Stimulated activated naive CD8-positive, alpha-beta T cell treated with anti-CD3 and anti-CD28 coated beads, Interleukin-15, Interleukin-2, amounts not matched to agents 100 U/mL and 50 U/mL, for 24 hours (primary cell): ENCODE data around the gene PAXX.
A peak's percentile ranks its signal among the peaks of the same experiment; 100 is the strongest.
"Not testable (repeated sequence)": the region's sequence is repeated elsewhere in the genome, so short reads cannot be mapped to it uniquely, and the experiment has no call there.

ENCODE experiments used
- ATAC-seq: fragments of 150-1000 bp; cut with Tn5 transposase; one replicate; pipeline ENCODE4 v1.10.0; 2021
- DNase-seq: peaks from one replicate; pipeline ENCODE4 v3.0.0; 2021

Gene PAXX

GRCh38 chr9:137019891-137020683 lies 27.9 kb downstream of the PAXX start:
- no peak for ATAC-seq
- DNase-seq: no peak

GRCh38 chr9:137020771-137021567 lies 28.7 kb downstream of the PAXX start:
- ATAC-seq (no peak), DNase-seq (no peak)

GRCh38 chr9:137021568-137021978 lies 29.4 kb downstream of the PAXX start:
- no peak for ATAC-seq
- DNase-seq: no peak

- ATAC-seq (peak; percentile 78), DNase-seq (peak; percentile 81)
Observed at GRCh38 chr9:137021979-137022661, 29.9 kb downstream of the PAXX start.

DNA sequence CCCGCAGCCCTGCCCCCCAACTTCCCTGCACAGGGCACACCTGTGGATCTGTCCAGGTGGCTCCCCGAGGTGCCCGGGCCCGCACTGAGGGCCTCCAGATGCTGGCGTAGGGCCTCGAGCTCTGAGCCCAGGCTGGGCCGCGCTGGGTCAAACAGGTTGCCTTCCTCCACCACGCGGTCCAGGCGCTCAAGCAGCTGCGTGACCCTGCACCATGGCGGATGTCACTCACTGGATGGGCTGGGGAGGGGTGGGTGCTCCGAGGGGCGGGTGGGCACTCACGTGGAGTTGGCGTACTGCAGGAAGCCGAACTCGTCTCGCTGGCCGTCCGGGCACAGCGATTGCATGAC lies 30.4 kb downstream of the PAXX start:
- ATAC-seq (no peak), DNase-seq (no peak)

DNA sequence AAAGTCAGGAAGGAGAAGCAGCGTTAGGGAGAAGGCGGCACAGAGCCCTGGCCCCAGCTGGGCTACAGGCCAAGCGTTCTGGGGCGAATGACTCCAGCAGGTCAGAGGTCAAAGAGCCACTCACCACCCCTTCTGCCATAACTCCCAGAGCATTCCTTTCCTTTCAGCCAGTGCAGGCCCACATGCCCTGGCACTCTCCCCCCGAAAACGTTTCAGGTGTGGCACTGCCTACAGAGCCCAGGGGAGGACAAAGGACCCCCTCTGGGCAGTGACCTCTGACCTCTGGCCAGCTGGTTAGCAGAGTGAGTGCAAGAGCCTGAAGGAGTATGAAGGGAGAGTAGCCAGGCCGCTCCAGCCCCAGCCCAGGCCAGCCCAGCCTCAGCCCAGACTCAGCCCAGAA lies 30.9 kb downstream of the PAXX start:
- no peak for ATAC-seq
- no peak for DNase-seq

DNA sequence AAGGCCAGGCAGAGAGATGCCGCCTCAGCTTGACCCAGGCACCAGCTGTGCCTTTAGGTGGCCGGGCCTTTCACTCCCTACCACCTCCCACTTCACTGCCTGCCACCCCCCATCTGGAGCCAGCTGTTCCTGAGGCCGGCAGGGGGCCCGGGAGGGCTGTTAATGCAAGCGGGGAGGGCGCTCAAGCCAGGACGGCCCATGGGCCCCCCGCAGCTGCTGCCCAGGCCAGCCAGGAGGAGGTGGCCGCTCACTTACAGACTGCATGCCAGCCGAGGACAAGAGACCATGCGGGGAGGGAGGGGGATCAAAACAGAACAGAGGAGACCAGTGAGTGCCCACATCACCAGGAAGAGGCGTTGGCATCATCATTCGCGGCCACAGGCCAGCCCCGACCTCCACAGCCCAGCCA lies 31.4 kb downstream of the PAXX start:
- no peak for DNase-seq
- ATAC-seq: no peak

DNA sequence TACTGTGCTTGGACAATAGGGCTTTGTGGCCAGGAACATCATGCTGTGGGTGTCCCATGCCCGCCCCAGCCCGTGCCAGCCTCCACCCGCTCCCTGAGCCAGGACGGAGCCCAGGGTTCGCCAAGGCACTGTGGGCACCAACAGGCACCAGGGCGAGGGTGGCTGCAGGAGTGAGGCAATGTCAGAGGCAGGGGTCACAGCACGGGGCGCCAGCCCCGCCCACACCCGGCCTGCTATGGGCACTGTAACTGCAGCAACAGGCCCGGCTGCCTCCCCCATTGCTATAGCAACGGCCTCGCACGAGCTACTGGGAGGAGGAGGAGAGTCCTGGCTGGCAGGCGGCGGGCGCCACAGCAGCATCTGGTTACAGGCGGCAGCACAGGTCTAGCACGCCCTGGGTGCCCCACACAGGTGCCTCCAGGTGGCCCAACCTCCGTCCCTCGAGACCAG lies 33.3 kb downstream of the PAXX start:
- ATAC-seq: no peak
- no peak for DNase-seq

DNA sequence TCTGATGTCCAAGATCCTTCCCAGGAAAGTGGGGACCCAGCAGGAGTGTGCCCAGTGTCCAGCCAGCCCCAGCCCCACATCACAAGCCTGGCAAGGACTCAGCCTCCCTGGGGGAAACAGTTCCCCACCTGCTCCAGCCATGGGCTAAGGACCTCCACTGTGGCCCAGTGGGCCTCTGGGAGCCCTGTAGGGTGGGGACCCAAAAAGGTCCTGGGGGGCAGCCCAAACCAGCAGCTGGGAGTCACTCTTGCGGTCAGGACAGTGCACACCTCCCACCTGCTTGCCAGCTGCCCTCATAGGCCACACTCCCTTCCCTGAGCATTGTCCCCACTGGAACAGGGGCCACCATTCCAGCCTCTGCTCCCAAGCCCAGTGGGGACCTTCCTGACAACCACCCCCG lies 34.2 kb downstream of the PAXX start:
- ATAC-seq: no peak
- no peak for DNase-seq

- no peak for ATAC-seq
- DNase-seq: no peak
Observed at GRCh38 chr9:137026828-137027227, 34.6 kb downstream of the PAXX start.

DNA sequence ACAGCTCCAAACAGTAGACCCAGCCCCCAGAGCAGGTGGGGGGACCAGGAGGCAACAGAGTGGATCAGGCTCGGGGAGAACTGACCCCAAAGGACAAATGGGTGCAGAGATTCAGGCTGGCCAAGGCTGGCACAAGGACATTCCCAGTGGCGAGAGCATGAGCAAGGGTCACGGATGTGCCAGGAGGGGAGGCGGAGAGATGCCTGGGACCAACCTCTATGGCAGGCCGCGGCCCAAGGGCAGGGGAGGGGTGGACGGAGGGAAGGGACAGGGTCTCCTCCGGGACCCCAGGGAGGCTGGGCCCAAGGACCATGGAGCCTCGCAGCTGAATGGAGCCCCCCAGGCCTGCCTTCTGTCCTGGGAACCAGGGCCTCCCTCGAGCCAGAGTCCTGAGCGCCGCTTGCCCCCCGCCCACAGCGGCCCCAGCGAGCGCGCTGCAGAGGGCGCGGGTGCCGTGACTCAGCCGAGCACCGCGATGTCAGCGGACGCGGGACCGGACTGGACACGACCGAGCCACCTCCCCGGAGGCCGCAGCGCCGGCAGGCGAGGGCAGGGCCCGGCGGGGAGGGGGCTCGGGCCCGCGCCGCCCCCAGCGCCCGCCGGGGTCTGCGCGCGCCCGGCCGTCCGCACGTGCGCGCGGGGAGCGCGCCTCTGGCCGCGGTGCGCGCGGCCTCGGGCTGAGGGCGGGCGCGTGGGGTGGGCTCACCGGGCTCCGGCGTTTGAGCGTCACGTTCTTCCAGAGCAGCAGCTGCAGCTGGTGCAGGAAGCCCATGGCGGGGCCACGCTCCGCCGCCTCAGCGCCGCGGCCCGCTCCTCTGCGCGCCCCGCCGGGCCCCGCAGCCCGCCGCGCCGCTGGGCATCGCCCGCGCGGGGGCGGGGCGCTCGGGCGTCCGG lies 35.4 kb downstream of the PAXX start, which contains the start of gene ABCA2:
TSS of gene ABCA2 (minus strand) at position 869 of the 894 bp plus-strand sequence. CDS start at position 772, 97 bp downstream.
- no peak for DNase-seq
- ATAC-seq: no peak

- peak; percentile 76 for DNase-seq
- ATAC-seq: peak; percentile 35
Observed at GRCh38 chr9:137028263-137029057, 36.2 kb downstream of the PAXX start.

DNA sequence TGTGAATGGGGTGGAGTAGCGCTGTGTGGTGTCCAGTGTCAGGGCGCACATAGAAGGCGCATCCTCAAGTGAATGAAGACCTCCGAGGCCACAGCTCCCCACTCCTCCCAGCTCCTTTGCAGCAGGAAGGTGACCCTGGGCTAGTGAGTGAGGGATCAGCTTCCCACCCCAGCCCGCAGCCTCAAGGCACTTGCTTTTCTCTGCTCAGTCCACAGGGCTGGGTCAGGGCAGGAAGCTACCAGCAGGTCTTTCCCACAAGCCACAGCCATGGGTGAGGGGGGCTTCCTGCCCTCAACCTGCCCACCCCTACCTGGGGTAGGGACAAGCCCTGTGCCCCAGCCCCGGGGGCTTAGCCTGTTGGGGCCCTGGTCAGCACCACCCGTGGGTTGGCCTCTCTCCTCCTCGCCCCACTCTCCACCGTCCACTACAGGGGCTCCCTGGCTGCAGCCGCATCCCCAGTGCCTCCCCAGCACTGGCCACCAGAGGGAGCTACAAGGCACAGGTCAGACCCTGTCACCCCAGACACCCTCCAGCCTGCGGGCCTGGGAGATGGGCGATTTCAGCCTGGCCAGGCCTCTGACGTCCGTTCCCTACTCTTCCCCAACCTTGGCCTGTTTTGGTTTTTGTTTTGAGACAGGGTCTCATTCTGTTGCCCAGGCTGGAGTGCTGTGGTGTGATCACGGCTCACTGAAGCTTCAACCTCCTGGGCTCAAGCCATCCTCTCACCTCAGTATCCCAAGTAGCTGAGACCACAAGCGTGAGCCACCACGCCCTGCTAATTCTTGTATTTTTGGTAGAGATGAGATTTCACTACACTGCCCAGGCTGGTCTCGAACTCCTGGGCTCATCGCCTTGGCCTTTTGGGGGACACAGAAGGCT lies 37.1 kb downstream of the PAXX start:
- peak; percentile 53 for ATAC-seq

DNA sequence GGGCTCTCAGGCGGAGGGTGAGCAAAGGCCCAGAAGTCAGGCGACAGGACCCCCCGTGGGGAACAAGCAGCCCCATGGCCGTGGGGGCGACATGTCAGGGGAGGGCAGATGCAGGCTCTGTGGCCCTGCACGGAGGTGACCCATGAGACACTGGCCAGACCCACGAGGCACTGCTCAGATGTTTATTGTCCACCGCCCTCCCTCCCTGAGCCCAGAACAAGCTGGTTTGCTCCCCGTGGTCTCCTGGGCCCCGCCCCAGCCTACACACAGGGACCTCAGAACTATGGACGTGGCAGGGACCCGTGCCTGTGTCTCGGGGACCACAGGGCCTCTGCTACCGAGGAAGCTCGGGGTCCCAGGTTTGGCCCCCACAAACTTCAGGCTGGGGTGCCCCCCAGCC lies 37.8 kb downstream of the PAXX start:
- ATAC-seq (no peak), DNase-seq (no peak)

More for the DNA sequence above, 37.1 kb downstream of the PAXX start:
- DNase-seq: peak; percentile 90

DNA sequence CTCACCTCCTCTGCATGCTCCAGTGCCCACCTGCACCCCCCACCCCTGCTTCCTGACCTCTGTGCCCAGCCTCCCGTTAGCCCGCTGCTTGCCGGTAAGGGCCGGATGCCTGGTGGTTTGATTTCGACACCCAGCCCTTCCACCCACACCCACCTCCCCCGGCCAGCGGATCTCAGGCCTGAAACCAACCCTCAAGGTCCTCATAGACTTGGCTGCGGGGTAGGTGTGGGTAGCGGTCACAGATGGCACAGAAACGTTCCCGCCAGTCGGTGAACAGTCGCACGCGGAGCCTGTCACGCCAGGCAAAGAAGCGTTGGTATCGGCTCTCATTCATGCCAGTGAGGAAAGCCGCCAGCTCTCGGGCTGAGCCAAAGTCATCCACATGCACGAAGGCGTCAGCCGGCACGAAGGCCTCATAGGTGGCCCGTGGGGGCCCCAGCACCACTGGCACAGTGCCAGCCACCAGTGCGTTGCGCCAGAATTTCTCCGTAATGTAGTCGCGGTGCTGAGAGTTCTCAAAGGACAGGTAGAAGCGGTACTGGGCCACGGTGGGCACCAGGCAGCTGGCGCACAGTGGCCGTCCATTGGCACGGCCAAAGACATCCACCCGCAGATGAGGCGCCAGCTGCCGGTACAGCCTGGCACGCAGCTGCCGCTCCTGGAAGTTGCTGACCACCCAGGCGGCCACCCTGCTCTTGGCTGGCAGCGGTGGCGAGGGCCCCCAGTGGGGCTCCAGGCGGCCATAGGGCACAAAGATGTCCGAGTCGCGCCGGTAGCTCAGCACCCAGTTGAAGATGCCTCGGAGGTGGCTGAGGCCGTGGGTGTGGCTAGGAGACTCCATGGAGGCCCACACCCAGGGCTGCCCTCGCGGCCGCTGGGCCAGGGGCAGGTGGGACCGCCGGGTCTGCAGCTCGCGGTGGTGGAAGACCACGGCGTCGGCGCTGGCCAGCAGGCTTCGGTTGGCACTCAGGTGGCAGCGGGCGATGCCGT lies 38.6 kb downstream of the PAXX start:
- ATAC-seq (no peak), DNase-seq (peak; percentile 64)

- ATAC-seq (no peak), DNase-seq (peak; percentile 35)
Observed at GRCh38 chr9:137031904-137032640, 39.9 kb downstream of the PAXX start, which contains the start of gene FUT7. FUT7 (minus strand) TSS chr9:137032088; CDS start chr9:137031991, 97 bp downstream.

GRCh38 chr9:137032858-137033257 lies 40.6 kb downstream of the PAXX start:
- DNase-seq: peak; percentile 30
- ATAC-seq: no peak

GRCh38 chr9:137033481-137033880 lies 41.3 kb downstream of the PAXX start:
- not testable (repeated sequence) for ATAC-seq, DNase-seq
